HG03045 (cell line): ENCODE data around the gene TECPR2.
A peak's percentile ranks its signal among the peaks of the same experiment; 100 is the strongest.
"Not testable (repeated sequence)": the region's sequence is repeated elsewhere in the genome, so short reads cannot be mapped to it uniquely, and the experiment has no call there.

Experiments used
- ATAC-seq: cut with Tn5 transposase; IDR thresholded peaks from one replicate; pipeline ENCODE4 v1.9.1; 2021; ENCODE audit warnings: mild to moderate bottlenecking, moderate library complexity; ENCODE audit not compliant: unreplicated experiment

The TECPR2 gene

DNA sequence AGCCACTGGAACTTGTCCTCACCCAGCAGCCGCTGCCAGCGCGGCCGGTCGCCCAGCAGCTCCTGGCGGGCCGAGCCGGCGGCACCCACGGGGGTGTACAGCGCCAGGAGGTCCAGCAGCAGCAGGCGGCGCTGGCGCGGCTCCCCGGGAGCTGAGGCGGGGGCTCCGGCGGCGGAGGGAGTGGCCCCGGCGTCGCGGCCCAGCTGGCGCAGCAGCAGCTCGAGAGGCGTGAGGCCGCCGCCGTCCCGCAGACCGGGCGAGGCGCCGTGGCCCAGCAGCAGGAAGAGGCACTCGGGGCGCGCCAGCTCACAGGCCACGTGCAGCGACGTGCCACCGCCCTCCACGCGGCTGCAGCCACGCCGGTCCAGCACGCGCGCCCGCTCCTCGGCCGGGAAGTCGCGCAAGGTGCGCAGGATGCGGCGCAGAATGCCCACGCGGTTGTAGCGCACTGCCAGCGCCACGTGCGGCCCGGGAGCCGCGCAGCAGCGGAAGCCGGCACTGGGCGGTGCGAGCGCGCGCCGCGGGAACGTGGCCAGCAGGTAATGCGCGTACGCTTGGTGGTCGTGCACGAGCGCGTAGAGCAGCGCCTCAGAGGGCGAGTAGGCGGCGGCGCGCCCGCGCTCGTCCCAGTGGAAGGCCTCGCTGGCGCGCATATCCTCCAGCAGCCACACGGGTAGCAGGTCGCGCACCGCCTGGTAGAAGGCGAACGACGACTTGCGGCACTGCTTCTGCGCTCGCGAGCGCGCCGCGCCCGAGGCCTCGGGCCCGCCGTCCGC is 144.5 kb downstream of the TECPR2 start:
- no peak for ATAC-seq

GRCh38 chr14:102507857-102508312 is 145.1 kb downstream of the TECPR2 start:
- no peak for ATAC-seq

- ATAC-seq, result no peak
Measured at GRCh38 chr14:102508410-102508773, 145.7 kb downstream of the TECPR2 start.

- ATAC-seq, result no peak
Measured at GRCh38 chr14:102508774-102509745, 146.3 kb downstream of the TECPR2 start.

DNA sequence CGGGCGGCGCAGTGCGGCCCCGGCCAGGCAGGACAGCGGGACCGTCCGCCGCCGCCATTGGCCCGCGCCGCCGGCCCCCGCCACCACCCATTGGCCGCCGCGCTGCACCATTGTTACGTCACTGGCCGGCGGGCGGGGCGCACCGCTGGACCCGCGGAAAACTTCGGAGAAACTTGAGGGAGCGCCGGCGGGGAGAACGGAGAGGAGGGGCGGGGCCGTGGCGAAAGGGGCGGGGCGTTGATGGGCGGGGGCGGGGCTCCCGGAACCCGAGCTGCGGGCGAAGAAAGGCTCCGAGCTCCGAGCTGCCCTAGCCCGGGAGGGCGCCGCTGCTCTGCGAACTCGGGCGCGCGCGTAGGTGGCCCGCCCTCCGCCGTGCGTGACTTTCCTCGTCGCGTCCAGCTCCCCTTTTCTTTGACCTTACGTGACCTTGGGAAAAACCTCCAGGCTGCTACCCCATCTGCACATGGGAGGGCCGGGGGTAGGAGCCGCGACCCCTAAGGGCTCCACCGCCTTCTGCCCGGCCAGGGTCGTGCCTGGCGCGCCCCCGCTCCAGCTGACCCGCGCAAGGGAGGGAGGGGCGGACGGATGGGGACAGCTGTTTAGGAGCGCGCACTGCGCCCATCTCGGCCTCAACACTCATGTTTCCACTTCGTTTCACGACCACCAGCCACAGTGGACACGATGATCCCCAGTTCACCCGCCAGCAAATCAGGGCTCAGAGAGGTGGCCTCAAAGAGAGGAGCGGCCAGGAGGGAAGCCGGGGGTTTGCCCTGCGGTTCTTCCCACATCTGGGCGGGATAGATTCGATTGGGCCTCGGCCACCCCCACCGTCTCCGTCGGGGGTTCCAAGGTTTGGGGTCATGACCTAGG is 147.2 kb downstream of the TECPR2 start, which contains the start of gene ANKRD9:
Gene ANKRD9, minus strand, starts transcription at position 31 of the 870 bp plus-strand sequence. CDS start 1,887 bp downstream, outside the sequence.
- peak; percentile 75 for ATAC-seq

GRCh38 chr14:102510616-102511520 is 148.1 kb downstream of the TECPR2 start:
- ATAC-seq, result no peak

GRCh38 chr14:102511538-102511937 is 148.8 kb downstream of the TECPR2 start:
- ATAC-seq, result no peak

GRCh38 chr14:102512793-102513300 is 150.1 kb downstream of the TECPR2 start:
- ATAC-seq, result no peak

- ATAC-seq, result no peak
Measured at GRCh38 chr14:102513899-102514772, 151.4 kb downstream of the TECPR2 start.

DNA sequence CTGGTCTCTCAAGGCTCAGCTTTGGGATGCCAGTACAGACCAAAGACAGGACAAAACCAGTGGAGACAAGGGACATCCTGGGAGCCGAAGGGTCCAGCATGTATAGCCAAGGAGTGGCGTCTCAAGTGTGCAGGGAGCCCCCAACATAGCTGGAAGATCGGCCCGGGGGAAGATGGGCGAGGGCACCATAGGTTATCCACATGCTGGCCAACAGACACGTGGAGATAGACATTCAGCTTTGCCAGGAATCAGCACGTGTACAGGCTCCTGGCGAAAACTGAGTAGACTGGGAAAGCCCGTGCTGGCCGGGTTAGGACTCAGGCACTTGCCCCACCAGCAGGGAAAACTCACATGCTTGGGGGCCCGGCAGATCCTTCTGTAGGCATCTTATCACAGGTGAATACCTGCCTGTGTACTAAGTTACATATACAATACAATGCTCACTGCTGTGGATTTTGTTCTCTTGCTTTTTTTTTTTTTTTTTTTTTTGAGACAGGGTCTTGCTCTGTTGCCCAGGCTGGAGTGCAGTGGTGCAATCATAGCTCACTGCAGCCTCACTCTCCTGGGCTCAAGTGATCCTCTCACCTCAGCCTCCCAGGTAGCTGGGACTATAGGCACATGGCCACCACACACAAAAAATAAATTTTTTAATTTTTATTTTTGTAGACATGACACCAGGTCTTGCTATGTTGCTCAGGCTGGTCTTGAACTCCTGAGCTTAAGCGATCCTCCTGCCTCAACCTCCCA is 152.4 kb downstream of the TECPR2 start:
- ATAC-seq, result no peak

DNA sequence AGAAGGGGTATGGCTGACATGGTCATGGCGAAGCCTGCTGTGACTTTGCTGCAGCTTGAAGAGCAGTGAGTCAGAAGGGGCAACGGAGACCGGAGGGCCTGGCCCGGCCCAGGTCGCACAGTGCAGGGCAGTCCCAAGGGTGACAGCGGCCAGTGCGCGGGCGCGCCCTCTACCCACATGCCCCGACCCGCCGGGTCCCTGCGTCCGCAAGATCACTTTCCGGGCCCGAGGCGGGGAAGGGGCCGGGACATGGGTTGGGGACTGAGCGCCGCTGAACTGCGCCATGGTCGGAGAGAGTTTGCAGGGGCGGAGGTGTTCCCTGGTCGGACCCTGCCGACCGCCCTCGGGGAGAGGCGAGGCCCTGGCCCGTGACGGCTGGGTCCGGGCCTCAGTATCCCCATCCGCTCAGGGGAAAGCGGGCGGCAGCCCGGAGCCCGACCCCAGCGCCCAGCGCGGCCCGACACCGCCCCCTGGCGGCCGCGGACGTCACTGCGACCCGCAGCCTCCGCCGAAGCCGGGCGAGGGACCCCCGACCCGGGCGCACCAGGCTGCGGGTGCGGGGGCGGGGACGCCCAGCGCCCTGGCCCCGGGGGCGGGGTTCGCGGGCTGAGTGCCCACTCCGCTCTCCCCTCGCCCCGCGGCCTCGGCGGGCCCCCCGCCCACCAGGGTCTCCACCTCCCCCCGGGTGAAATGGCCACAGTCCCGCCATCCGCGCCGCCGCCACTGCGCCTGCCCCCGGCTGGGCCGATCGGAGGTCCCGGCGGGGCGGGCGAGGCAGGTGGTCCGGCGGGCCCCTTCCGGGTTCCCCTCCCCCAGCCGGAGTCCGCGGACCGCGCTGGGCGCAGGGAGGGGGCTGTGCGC is 154.0 kb downstream of the TECPR2 start:
- ATAC-seq, result no peak

GRCh38 chr14:102517392-102518062 is 154.8 kb downstream of the TECPR2 start:
- ATAC-seq, result no peak

DNA sequence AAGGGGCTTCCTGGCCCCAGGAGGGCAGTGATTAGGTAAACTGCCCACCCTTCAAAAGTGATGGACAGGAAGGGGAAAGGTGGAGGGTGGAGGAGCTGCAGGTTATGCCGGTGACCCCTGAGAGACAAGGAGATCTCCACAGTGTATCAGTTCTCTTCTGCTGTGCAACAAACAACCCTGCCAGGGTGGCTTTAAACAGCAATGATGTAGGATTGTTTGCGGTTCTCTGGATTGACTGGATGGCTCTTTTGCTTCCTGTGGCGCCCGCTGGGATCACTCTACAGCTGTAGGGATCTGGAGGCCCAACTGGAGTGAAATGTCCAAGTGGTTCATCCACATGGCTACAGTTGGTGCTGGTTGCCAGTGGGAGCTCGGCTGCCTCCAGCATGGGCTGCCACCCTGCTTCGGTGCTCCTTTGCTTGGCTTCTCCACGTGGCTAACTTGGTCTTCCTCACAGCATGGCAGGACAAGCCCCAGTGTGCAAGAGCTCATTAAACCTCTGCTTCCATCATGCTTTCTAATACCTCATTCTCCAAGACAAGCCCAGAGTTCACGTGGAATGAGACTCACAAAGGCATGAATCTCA is 155.4 kb downstream of the TECPR2 start:
- no peak for ATAC-seq

- ATAC-seq, result not testable (repeated sequence)
Measured at GRCh38 chr14:102519709-102520108, 157.0 kb downstream of the TECPR2 start.

DNA sequence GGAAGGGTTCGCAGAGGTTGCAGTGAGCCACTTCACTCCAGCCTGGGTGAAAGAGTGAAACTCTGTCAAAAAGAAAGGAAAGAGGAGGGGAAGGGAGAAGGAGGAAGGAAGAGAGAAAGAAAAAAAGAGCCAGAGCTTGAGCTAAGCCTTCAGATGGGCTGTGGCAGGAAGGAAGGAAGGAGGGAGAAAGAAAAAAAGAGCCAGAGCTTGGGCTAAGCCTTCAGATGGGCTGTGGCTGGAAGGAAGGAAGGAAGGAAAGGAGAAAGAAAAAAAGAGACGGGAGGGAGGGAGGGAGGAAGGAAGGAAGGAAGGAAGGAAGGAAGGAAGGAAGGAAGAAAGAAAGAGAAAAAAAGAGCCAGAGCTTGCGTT is 160.4 kb downstream of the TECPR2 start:
- ATAC-seq, result no peak
